ENCODE results near the gene SNTA1.
"Not testable (repeated sequence)": the region's sequence is repeated elsewhere in the genome, so short reads cannot be mapped to it uniquely, and the experiment has no call there.

The SNTA1 gene

DNA sequence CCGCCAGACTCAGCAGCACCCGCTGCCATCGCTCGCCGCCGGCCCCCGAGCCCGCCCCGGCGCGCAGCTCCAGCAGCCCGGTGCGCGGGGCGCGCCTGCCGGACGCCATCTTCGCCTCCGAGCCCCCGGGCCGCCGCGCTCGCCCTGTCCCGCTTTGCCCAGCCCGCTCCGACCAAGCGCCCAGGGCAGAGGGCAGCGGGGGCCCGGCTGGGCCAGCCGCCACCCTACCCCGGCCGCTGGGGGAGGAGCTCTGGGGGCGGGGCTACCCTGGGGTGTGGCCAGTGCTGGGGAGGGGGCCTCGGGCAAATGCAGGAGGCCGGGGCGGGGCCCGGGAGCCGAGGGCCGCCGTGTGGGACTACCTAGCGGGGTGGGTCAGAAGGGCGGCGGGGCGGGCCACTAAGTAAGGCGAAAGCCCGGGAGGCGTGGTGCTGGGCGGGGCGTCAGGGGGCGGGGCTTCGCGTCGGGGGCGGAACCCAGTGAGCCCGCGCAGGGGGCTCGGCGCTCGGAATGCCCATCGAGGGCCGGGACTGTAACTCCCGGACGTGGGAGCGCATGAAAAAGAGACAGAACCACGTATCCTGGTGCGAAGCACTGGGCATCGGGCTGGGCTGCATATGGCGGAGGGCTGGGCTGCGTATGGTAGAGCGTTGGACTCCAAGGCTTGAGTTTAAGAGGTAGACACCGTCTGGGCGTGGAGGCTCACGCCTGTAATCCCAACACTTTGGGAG lies at the start of gene SNTA1:
SNTA1 (minus strand) TSS at position 252 of the 728 bp plus-strand sequence; CDS start at position 109, 143 bp downstream.
- DNase-seq (ENCODE audit: low spot score), result peak; percentile 85

DNA sequence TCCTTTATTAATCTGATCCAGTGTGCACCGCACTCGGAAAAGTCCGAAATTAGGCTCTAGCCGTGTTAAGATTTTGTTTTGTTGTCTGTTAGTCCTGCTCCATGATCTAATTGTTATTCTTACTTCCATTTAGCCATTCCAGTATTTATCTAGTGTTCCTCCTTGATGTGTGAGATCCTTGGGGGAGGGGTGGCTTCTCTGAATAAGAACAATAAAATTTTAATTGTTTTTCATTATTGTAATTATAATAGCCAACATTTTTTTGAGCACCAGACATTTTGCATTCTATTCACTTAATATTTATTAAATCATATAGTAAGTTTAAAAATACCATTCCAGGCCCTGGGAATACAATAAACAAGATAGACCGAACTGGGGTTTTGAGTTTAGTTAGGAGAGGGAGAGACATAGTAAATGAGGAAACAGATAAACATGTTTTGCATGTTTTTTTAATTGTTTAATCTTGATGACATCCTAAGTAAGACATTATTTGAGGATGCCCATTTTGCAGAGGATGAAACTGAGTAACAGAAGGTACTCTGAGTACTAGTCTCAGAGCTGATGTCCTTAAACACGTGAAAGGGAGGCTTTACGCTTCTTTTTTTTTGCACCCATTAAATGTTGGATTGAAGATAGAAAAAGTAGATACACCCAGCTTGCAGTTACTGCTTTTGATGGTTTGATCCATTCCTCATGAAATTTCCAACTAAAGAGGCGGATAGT lies 47.5 kb upstream of the SNTA1 start:
- no peak for DNase-seq (ENCODE audit: low spot score)

DNA sequence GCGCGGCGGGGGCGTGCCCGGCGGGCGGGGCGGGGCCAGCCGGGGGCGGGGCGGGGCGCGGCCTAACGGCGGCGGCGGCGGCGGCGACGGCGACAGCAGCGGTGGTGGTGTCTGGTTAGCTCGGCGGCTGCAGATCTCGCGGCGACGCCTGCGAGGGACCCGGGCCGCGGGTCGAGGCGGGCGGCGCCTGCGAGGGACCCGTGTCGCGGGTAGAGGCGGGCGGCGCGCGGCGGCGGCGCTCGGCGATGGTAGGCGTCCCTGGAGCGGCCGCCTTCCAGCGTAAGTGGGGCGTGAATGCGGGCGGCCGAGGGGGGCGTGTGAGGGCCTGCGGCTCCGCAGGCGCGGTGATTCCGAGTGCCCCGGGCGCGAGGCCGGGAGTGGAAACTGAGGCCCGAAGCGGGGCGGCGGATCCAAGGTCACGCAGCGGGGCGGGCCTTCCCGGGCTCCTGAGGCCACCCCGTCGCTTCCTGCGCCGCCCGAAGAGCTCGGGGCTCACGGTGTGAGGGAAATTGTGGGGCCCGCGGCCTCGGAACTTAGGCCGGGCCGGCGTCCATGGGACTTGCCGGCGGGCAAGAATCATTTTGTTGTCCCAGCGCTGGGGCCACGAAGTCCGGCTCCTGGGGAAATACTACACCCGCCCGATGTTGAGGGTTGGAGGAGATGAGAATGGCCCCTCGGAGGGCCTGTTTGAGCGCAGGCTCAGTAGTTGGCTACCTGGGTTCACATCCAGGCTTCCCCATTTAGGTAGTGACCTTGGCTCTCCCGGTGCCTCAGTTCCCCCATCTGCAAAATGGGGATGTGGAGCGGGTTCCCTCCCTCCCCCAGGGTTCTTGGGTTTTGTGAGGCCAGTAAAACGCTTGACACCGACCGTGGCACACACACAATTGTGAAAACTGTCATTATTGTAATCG lies 46.7 kb upstream of the SNTA1 start, which contains the start of gene CBFA2T2:
CBFA2T2 (plus strand) TSS at position 74 of the 911 bp plus-strand sequence; CDS start at position 246, 172 bp downstream.
- no peak for DNase-seq (ENCODE audit: low spot score)

DNA sequence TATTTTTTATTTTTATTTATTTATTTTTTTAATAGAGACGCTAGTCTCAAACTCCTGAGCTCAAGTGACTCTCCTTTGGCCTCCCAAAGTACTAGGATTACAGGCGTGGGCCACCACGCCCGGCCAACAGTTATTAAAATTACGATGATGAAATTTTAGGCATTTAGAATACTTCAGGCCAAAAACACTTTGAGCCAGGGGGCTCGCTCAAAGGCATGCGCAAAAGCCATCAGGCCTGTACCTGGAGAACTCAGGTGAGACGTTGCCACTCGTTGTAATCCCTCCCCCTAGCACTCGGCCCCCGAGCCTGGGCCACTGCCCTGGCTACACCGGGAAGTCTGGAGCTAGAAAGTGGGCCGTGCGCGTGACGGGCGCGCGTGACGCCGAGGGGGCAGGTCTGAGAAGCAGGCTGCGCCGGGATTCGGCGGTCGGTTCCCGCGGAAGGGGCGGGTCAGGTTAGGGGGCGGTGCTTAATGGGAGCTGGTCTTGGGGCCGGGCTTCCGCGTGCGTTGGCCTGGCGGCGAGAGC lies 46.0 kb upstream of the SNTA1 start:
- DNase-seq (ENCODE audit: low spot score), result peak; percentile 96

DNA sequence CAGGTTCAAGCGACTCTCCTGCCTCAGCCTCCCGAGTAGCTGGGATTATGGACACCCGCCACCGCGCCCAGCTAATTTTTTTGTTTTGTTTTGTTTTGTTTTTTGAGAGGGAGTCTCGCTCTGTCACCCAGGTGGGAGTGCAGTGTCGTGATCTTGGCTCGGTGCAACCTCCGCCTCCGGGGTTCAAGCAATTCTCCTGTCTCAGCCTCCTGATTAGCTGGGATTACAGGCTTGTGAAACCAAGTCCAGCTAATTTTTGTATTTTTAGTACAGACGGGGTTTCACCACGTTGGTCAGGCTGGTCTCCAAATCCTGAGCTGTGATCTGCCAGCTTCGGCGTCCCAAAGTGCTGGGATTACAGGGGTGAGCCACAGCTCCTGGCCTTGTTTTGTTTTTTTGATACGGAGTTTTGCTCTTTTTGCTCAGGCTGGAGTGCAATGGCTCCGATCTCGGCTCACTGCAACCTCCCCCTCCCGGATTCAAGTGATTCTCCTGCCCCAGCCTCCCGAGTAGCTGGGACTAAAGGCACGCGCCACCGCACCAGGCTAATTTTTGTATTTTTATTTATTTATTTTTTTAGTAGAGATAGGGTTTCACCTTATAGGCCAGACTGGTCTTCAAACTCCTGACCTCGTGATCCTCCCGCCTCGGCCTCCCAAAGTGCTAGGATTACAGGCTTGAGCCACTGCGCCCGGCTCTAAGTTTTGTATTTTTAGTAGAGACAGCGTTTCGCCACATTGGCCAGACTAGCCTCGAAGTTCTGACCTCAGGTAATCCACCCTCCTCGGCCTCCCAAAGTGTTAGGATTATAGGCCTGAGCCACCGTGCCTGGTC lies 45.3 kb upstream of the SNTA1 start:
- not testable (repeated sequence) for DNase-seq (ENCODE audit: low spot score)

DNA sequence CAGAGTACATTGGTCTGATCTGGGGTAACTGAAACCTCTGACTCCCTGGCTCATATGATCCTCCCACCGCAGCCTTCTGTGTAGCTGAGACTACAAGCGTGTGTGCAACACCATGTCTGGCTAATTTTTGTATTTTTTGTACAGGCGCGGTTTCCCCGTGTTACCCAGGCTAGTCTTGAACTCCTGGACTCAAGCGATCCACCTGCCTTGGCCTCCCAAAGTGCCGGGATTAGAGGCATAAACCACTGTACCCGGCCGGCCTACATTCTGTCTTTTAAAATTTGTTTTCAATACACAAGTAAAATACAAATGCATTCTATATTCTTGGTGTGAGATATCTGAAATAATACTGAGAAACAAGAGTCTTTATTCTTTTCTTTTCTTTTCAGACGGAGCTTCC lies 44.6 kb upstream of the SNTA1 start:
- no peak for DNase-seq (ENCODE audit: low spot score)

DNA sequence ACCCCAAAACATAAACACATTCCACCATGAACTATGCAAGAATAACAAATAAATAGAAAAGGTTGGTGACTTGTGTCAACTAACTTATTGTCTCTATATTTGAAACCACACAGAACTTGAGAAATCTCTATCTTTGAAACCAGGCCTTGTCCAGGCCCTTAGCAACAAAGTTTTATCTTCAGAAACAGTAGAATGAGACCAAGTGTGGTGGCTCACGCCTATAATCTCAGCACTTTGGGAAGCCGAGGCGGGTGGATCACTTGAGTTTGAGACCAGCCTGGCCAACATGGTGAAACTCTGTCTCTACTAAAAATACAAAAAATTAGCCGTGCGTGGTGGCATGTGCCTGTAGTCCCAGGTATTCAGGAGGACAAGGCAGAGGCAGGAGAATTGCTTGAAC lies 39.6 kb upstream of the SNTA1 start:
- DNase-seq (ENCODE audit: low spot score), result not testable (repeated sequence)

DNA sequence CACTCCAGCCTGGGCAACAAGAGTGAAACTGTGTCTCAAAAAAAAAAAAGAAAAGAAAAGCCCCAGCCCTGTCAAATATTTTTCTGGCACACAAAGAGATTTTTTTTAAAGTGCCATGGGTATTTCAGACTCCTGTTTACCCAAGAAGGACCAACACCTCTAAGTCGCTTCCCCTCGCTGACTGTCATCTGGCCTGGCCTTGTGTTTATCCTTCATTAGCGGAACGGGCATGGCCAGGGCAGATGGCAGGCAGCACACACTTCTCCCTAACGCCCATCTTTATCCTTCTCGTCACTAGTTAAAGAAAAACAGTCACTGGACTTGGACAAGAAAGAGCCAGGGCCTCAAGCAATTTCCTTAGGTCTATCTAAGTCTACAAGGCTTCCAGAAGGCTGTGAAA lies 39.0 kb upstream of the SNTA1 start:
- no peak for DNase-seq (ENCODE audit: low spot score)

DNA sequence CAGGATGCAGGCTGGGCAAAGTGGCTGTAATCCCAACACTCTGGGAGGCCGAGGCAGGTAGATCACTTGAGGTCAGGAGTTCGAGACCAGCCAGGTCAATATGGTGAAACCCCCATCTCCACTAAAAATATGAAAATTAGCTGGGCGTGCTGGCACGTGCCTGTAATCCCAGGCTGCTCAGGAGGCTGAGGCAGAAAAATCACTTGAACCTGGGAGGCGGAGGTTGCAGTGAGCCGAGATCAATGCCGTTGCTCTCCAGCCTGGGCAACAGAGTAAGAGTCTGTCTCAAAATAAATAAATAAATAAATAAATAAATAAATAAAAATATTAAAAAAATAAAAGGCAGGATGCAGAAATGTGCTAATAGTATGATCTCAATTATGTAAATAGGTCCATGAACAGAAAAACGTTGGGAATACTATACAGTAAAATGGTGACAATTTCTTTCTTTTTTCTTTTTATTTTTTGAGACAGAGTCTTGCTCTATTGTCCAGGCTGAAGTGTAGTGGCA lies 37.9 kb upstream of the SNTA1 start:
- no peak for DNase-seq (ENCODE audit: low spot score)

DNA sequence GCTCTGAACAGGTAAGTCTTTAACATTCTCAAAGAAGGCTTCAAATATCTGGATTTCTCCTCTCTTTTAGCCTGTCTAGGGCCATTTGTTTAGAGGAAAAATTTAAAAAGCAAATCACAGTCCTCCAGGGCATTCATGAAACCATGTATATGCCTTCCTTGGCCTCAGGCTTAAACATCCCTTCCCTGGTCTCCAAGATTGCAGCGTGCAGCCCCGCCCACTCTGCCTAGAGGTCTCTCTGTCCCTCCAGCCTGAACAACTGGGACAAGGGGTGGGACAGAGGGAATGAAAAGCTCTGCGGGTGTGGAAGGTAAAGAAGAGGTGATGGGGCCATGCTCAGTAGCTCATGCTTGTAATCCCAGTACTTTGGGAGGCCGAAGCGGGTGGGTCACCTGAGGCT lies 36.5 kb upstream of the SNTA1 start:
- no peak for DNase-seq (ENCODE audit: low spot score)

DNA sequence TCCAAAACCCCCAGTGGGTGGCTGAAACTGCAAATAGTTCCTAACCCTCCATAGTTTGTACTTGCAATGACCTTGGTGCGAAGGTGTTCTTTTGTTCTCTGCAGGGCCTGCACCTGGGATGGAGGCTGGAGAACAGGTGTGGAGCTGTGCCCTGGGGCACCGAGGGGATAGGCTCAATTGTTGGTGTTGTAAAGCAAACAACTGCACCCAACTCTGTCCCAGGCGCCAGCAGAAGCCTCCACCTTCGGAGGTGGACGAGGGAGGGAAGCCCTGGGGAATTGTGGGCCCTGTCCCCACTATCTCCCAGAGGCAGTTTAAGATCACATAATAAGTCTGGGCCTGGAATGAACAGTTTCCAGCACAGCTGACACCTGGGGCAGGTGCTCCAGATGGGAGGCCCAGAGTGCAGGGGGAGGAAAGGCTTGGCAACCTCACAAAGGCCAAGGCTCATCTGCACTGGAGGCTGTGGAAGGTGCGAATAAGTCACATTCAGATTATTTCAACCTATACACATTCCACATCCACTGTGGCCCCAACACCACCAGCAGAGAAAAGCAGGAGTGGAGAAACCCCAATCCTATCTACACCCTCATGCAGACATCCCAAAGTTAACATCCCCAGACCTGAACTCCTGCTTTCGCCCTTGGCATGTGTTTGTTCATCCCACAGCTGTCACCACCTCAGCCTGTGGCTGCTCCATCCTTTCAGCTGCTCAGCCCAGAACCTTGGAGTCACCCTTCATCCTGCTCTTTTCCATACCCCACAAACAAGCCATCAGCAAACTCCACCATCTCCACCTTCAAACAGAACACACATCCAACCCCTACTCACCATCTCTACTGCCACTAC lies 34.0 kb upstream of the SNTA1 start:
- no peak for DNase-seq (ENCODE audit: low spot score)

DNA sequence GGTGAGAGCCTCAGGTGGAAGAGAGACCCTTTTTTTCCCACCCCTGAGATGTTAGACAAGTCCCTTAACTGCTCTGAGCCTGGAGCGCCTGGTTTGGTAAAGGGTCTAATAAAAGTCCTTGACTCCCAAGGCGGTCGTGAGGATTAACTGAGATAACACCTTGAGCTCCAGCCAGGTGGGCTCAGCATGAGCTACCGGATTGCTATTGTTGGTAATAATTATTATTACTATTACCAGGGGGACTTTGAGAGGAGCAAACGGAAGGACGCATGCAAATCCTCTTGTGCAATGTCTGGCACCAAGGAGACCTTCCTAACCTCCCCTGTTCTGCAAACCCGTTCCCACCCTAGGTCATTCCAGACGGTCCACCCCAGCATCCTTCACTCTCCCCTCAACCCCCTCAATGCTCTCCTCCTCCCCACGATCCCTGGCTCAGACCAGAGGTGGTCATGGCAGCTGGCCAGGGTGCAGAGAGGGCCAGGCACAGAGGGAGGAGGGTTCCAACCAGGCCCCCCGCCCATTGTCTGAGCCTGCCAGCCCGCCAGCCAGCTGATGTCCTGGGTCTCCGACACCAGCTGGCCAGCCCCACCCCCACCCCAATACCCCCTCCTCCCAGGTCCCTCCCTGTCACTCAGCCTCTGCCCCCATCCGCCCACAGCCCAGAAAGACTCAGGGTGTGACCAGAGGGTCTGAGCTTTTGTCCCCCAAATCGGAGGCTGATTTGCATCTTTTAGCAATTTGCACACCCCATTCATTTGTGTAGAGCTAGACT lies 32.0 kb upstream of the SNTA1 start:
- DNase-seq (ENCODE audit: low spot score), result no peak

DNA sequence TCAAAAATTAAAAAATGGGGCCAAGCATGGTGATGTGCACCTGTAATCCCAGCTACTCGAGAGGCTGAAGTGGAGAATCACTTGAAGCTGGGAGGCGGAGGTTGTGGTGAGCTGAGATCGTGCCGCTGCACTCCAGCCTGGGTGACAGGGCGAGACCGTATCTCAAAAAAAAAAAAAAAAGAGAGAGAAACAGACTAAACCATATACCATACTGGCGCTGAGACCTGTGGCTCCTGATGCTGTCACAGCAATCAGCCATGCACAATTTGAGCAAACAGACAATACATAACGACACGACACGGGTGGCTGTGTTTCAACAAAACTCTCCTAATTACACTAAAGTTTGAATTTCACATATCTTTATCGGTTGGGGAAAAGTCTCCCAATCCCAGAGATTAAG lies 31.4 kb upstream of the SNTA1 start:
- DNase-seq (ENCODE audit: low spot score), result no peak

DNA sequence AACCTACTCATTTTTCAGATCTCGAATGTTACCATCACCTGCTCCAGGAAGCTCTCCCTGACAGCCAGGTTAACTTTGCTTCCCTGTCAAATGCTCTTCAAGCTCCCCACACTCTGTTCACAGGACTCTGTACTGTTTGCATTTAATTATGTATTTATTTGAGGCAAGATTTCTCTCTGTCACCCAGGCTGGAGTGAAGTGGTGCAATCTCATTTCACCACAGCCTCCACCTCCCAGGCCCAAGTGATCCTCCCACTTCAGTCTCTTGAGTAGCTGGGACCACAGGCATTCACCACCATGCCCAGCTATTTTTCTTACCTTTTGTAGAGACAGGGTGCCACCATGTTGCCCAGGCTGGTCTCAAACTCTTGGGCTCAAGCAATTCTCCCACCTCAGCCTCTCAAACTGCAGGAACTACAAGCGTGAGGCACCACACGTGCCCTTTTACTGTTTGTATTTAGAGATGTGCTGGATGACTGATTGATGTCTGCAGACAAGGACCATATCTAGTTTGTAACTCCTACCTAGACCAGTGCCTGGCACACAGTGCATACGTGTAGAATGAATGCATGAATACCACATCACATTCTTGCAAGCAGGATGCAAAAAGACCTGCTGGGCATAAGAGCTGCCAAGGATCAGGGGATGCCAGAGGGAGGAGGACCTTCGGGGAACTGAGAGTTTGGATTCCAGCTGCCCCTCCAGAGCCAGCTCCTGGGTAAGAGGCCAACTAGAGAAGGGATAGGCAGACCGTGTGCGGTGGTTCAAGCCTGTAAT lies 30.7 kb upstream of the SNTA1 start:
- no peak for DNase-seq (ENCODE audit: low spot score)

DNA sequence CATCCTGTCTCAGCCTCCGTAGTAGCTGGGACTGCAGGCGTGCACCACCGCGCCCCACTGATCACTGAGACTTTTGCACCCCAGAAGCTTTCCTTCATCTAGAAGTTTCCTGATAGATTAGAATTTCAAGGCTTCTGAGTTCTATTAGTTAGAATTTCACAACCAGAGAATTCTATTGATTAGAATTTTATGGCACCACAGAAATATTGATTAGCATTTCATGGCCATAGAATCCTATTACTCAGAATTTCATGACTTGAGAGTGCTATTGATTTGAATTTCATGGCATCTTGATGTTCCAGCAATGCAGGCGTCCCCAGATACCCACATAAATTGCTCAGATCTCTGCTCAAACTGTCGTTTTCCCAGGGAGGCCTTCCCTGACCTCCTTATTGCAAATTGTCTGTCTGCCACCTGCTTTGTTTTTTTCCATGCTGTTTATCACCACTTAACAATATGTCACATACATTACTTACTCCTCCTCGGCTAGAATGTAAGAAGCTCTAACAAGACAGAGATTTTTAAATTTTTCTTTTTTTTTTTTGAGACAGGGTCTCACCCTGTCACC lies 29.4 kb upstream of the SNTA1 start:
- no peak for DNase-seq (ENCODE audit: low spot score)

DNA sequence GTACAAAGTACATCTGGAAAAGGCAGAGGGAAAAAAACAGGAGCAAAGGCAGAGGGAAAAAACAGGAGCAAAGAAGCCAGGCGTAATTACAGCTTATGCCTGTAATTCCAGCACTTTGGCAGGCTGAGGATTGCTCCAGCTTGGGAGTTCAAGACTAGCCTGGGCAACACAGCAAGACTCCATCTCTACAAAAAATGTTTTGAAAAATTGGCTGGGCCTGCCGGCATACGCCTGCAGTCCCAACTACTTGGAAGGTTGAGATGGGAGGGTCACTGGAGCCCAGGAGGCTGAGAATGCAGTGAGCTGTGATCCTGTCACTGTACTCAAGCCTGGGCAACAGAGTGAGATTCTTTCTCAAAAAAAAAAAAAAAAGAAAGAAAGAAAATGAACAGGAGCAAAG lies 27.3 kb upstream of the SNTA1 start:
- no peak for DNase-seq (ENCODE audit: low spot score)

DNA sequence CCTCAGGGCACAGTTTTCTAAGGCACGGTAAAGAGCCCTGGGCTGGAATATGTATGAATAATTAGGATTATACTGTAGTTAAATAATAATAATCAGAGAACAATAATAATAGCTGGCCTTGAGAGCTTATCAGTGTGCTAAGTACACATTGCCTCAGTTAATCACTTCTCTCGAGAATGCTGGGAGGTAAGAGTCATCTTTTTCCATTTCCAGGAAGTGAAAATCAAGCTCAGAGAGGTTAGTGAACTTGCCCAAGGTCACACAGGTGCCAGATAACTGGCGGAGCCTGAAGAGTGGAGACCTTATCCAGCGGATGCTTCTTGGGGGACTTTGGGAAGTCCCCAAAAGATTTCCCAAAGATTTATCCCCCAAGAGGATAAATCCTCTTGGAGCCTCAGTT lies 26.9 kb upstream of the SNTA1 start:
- no peak for DNase-seq (ENCODE audit: low spot score)

DNA sequence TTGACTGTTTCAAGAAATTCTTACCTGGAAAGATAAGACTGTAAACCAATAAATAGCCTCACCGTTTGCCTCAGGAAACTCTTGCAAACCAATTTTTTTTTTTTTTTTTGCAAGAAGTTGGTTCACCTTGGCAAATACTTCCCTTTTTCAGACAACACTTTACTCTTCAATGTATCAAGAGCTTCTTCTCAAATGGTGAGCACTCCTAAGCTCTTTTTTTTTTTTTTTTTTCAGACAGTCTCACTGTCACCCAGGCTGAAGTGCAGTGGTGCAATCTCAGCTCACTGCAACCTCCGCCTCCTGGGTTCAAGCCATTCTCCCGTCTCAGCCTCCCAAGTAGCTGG lies 22.7 kb upstream of the SNTA1 start:
- DNase-seq (ENCODE audit: low spot score), result no peak
